CD14-positive monocyte (primary cell): Measurements from ENCODE around the gene ATP4B. TPM values are rescaled to one million over a fixed set of nuclear protein-coding genes. Genes with fewer than 3 reads are reported as not detected.

Experiments
- DNase-seq, 3 donors: peaks; one replicate each; pipeline ENCODE4 v3.0.0-alpha.2; 2011 to 2022
- H2AFZ ChIP-seq: 2 replicates; pipeline ENCODE4 v1.6.0; 2012; ENCODE audit warnings: mild to moderate bottlenecking, low read depth, low read length, inconsistent platforms; ENCODE audit not compliant: insufficient read depth, poor library complexity, severe bottlenecking
- H3K27ac ChIP-seq, 2 donors: 1 replicate in 1 of 2; 2 replicates in 1 of 2; pipeline ENCODE4 v1.5.1; 2012 to 2013; ENCODE audit warnings: low read length in 2 of 2, control low read depth in 1 of 2, inconsistent platforms in 1 of 2, low read depth in 1 of 2, mild to moderate bottlenecking in 1 of 2
- H3K27me3 ChIP-seq, 2 donors: one replicate each; pipeline versions ENCODE4 v1.6.0 to v1.6.1; 2011 to 2013; ENCODE audit warnings: low read length in 2 of 2; ENCODE audit not compliant: control insufficient read depth in 2 of 2, insufficient read depth in 2 of 2
- H3K36me3 ChIP-seq, 2 donors: replicated peaks in 1 of 2; 1 replicate in 1 of 2; 2 replicates in 1 of 2; pipeline versions ENCODE4 v1.5.1 to v1.6.1; 2012 to 2013; ENCODE audit warnings: low read length in 2 of 2, control low read depth in 1 of 2, inconsistent platforms in 1 of 2, mild to moderate bottlenecking in 1 of 2; ENCODE audit not compliant: insufficient read depth in 2 of 2, control insufficient read depth in 1 of 2
- H3K4me1 ChIP-seq, 2 donors: 1 replicate in 1 of 2; 2 replicates in 1 of 2; pipeline versions ENCODE4 v1.5.1 to v1.6.1; 2012 to 2013; ENCODE audit warnings: low read length in 2 of 2, control low read depth in 1 of 2, inconsistent platforms in 1 of 2, mild to moderate bottlenecking in 1 of 2, moderate library complexity in 1 of 2; ENCODE audit not compliant: insufficient read depth in 2 of 2, control insufficient read depth in 1 of 2
- H3K4me2 ChIP-seq: replicated peaks from 2 replicates; pipeline ENCODE3; 2012; ENCODE audit warnings: low read length, moderate library complexity, mild to moderate bottlenecking; ENCODE audit not compliant: poor library complexity, severe bottlenecking; ENCODE audit errors: extremely low read depth
- H3K4me3 ChIP-seq, 3 experiments: fragments of 200-600 bp in 1 of 3; sonication (generic) in 1 of 3; replicated peaks in 1 of 3; 1 replicate in 2 of 3; 2 replicates in 1 of 3; pipeline ENCODE4 v1.5.1; 2011 to 2013; ENCODE audit warnings: low read length in 3 of 3, mild to moderate bottlenecking in 3 of 3, control low read depth in 2 of 3, low read depth in 2 of 3, inconsistent platforms in 1 of 3, moderate library complexity in 1 of 3
- H3K79me2 ChIP-seq: 2 replicates; pipeline ENCODE4 v1.6.0; 2012; ENCODE audit warnings: mild to moderate bottlenecking, control low read depth, inconsistent platforms, low read length, moderate library complexity; ENCODE audit not compliant: insufficient read depth
- H3K9ac ChIP-seq: 2 replicates; pipeline ENCODE4 v1.6.0; 2017; ENCODE audit warnings: low read length, mild to moderate bottlenecking; ENCODE audit not compliant: insufficient read depth, poor library complexity, severe bottlenecking
- H3K9me3 ChIP-seq, 2 donors: replicated peaks in 1 of 2; 1 replicate in 1 of 2; 2 replicates in 1 of 2; pipeline versions ENCODE4 v1.5.1 to v1.6.1; 2012 to 2013; ENCODE audit warnings: low read length in 2 of 2, control low read depth in 1 of 2; ENCODE audit not compliant: control insufficient read depth in 1 of 2, insufficient read depth in 1 of 2
- H4K20me1 ChIP-seq: 2 replicates; pipeline ENCODE4 v1.6.0; 2012; ENCODE audit warnings: mild to moderate bottlenecking, low read length, control low read depth, moderate library complexity; ENCODE audit not compliant: insufficient read depth
- H3K27ac Mint-ChIP-seq, 7 donors: one replicate each; pipeline ENCODE4 v1.8.0; 2020; ENCODE audit warnings: mild to moderate bottlenecking in 7 of 7, mixed read lengths in 7 of 7, moderate library complexity in 6 of 7, inconsistent platforms in 2 of 7
- H3K27me3 Mint-ChIP-seq, 3 donors: one replicate each; pipeline ENCODE4 v1.8.0; 2021 to 2022; ENCODE audit warnings: low read depth in 3 of 3, mild to moderate bottlenecking in 3 of 3, mixed read lengths in 3 of 3, moderate library complexity in 3 of 3, inconsistent platforms in 1 of 3
- H3K36me3 Mint-ChIP-seq, 2 donors: one replicate each; pipeline ENCODE4 v1.8.0; 2020; ENCODE audit warnings: mixed read lengths in 2 of 2, inconsistent platforms in 1 of 2, mild to moderate bottlenecking in 1 of 2
- H3K4me1 Mint-ChIP-seq: one replicate; pipeline ENCODE4 v1.8.0; 2020; ENCODE audit warnings: mild to moderate bottlenecking, mixed read lengths
- H3K4me3 Mint-ChIP-seq, 2 donors: one replicate each; pipeline ENCODE4 v1.8.0; 2020; ENCODE audit warnings: mild to moderate bottlenecking in 2 of 2, mixed read lengths in 2 of 2, moderate library complexity in 1 of 2
- H3K9me3 Mint-ChIP-seq, 7 donors: one replicate each; pipeline ENCODE4 v1.8.0; 2020 to 2022; ENCODE audit warnings: mixed read lengths in 7 of 7, mild to moderate bottlenecking in 6 of 7, moderate library complexity in 6 of 7, inconsistent platforms in 2 of 7
- CTCF ChIP-seq: fragments of 200-600 bp; IDR thresholded peaks from one replicate; pipeline ENCODE4 v1.8.0; 2022; ENCODE audit warnings: antibody characterized with exemption, mild to moderate bottlenecking
- WGBS: methylation state at CpG from one replicate; pipeline ENCODE4 v1.1.5; 2013; ENCODE audit warnings: missing lambda C conversion rate; ENCODE audit not compliant: insufficient coverage; 5-methylcytosine and 5-hydroxymethylcytosine counted together
- intact Hi-C, 2 donors: fragments of 100-400 bp; cut with micrococcal nuclease; formaldehyde crosslinking; loops; one replicate each; pipeline versions ENCODE4 v1.15.0 to v1.15.1; 2023
- polyA plus RNA-seq, 3 donors: library from polyadenylated mRNA; depleted of rRNA in 1 of 3; unstranded in 2 of 3; stranded (reverse) in 1 of 3; fragments of 300-500 nt in 2 of 3; fragments of >200 nt in 1 of 3; fragmentation: Illumina TruSeq in 2 of 3; gene quantifications; 1 replicate in 2 of 3; 2 replicates in 1 of 3; pipeline ENCODE4 v1.2.3, GENCODE V29; 2012 to 2021

ATP4B gene
- polyA plus RNA-seq, 3 donors, result not detected

- H3K27me3 Mint-ChIP-seq, result peaks cover 0 to 5% (median 2%) of the 10 kb centered on the region in 3 donors
- H3K36me3 Mint-ChIP-seq, result no peaks in the 10 kb centered on the region
- no peaks in the 10 kb centered on the region for H3K4me1 ChIP-seq
- no peaks in the 10 kb centered on the region for H3K27me3 ChIP-seq
- H3K9me3 Mint-ChIP-seq, result peaks cover 0 to 8% (median 0%) of the 10 kb centered on the region in 7 donors
- H3K36me3 ChIP-seq, result no peaks in the 10 kb centered on the region
- no peak overlapping the region for H3K9ac ChIP-seq
- H4K20me1 ChIP-seq, result no peaks in the 10 kb centered on the region
- no peak overlapping the region for H3K4me2 ChIP-seq
- H3K4me3 Mint-ChIP-seq, result no peak overlapping the region
- no peak for TF ChIP-seq CTCF
- 96% methylated on average over 50 of the region's 54 CpGs for WGBS
- no peaks in the 10 kb centered on the region for H3K79me2 ChIP-seq
- intact Hi-C loops, result no loop called here
- no peak overlapping the region for H2AFZ ChIP-seq
- no peaks in the 10 kb centered on the region for H3K4me1 Mint-ChIP-seq
- H3K9me3 ChIP-seq, result no peaks in the 10 kb centered on the region
- no peak overlapping the region for H3K27ac ChIP-seq
- no peak overlapping the region for H3K27ac Mint-ChIP-seq
- H3K4me3 ChIP-seq, result no peak overlapping the region
- no peak for DNase-seq
These were observed 13.3 kb upstream of the ATP4B start for GRCh38 chr13:113671066-113672001.

GRCh38 chr13:113670541-113670940 is 12.5 kb upstream of the ATP4B start:
- H3K36me3 ChIP-seq, result no peaks in the 10 kb centered on the region
- Mint-ChIP-seq H3K27me3 (peaks cover 0 to 12% (median 2%) of the 10 kb centered on the region in 3 donors), H3K4me1 (no peaks in the 10 kb centered on the region)

More at GRCh38 chr13:113670541-113670940, 12.5 kb upstream of the ATP4B start:
- Histone ChIP-seq H3K4me1 (no peaks in the 10 kb centered on the region), H3K4me2 (no peak overlapping the region), H3K79me2 (no peaks in the 10 kb centered on the region), H3K9me3 (peaks cover 0 to 6% of the 10 kb centered on the region in 2 donors), H3K27ac (no peak overlapping the region), H3K9ac (no peak overlapping the region), H4K20me1 (no peaks in the 10 kb centered on the region), H3K27me3 (no peaks in the 10 kb centered on the region), H3K4me3 (no peak overlapping the region), H2AFZ (no peak overlapping the region)
- H3K27ac Mint-ChIP-seq, result no peak overlapping the region
- WGBS, result 89% methylated on average over 13 of the region's 19 CpGs
- H3K36me3 Mint-ChIP-seq, result no peaks in the 10 kb centered on the region
- intact Hi-C loops, result no loop called here
- H3K4me3 Mint-ChIP-seq, result no peak overlapping the region
- no peak for DNase-seq
- H3K9me3 Mint-ChIP-seq, result peaks cover 0 to 9% (median 0%) of the 10 kb centered on the region in 7 donors
- no peak for TF ChIP-seq CTCF
